Neutrophil (primary cell): ENCODE results near the gene CLEC2D.

Experiments
- H3K27ac ChIP-seq: fragments of 200-600 bp; sonication (generic); 2 replicates; pipeline ENCODE4 v1.5.1; 2016; ENCODE audit warnings: mild to moderate bottlenecking, moderate library complexity
- H3K27me3 ChIP-seq: fragments of 200-600 bp; sonication (generic); 2 replicates; pipeline ENCODE4 v1.6.0; 2016; ENCODE audit warnings: mild to moderate bottlenecking
- H3K36me3 ChIP-seq: fragments of 200-600 bp; sonication (generic); 2 replicates; pipeline ENCODE4 v1.5.1; 2017
- H3K4me1 ChIP-seq, 2 experiments: fragments of 200-600 bp in 1 of 2; sonication (generic) in 1 of 2; 1 replicate in 1 of 2; 2 replicates in 1 of 2; pipeline versions ENCODE4 v1.5.1 to v1.6.1; 2013 to 2016; ENCODE audit warnings: low read depth in 1 of 2, low read length in 1 of 2, mild to moderate bottlenecking in 1 of 2, moderate library complexity in 1 of 2; ENCODE audit not compliant: control insufficient read depth in 1 of 2, insufficient read depth in 1 of 2
- H3K4me3 ChIP-seq, 2 experiments: fragments of 200-600 bp in 1 of 2; sonication (generic) in 1 of 2; 1 replicate in 1 of 2; 2 replicates in 1 of 2; pipeline ENCODE4 v1.5.1; 2013 to 2016; ENCODE audit warnings: low read depth in 1 of 2, low read length in 1 of 2, mild to moderate bottlenecking in 1 of 2, moderate library complexity in 1 of 2
- H3K9me3 ChIP-seq: fragments of 200-600 bp; sonication (generic); 2 replicates; pipeline ENCODE4 v1.5.1; 2016
- CTCF ChIP-seq: fragments of 200-600 bp; sonication (generic); IDR thresholded peaks from 2 replicates; pipeline ENCODE4 v1.5.1; 2016; ENCODE audit warnings: antibody characterized with exemption

The CLEC2D gene

GRCh38 chr12:9706086-9706685 is 36.7 kb downstream of the CLEC2D start:
- no peaks in the 10 kb centered on the region for H3K4me1 ChIP-seq
- no peaks in the 10 kb centered on the region for H3K9me3 ChIP-seq
- TF ChIP-seq CTCF, result no peak
- no peaks in the 10 kb centered on the region for H3K36me3 ChIP-seq
- H3K4me3 ChIP-seq, result no peak overlapping the region
- H3K27ac ChIP-seq, result no peak overlapping the region
- peaks cover 13% of the 10 kb centered on the region for H3K27me3 ChIP-seq

GRCh38 chr12:9707356-9707755 is 37.8 kb downstream of the CLEC2D start:
- no peaks in the 10 kb centered on the region for H3K9me3 ChIP-seq
- no peak overlapping the region for H3K4me3 ChIP-seq
- no peaks in the 10 kb centered on the region for H3K4me1 ChIP-seq
- H3K27me3 ChIP-seq, result peaks cover 4% of the 10 kb centered on the region
- no peak for TF ChIP-seq CTCF
- no peak overlapping the region for H3K27ac ChIP-seq
- H3K36me3 ChIP-seq, result no peaks in the 10 kb centered on the region

GRCh38 chr12:9707864-9708808 is 38.6 kb downstream of the CLEC2D start:
- no peak overlapping the region for H3K4me3 ChIP-seq
- H3K27ac ChIP-seq, result no peak overlapping the region
- TF ChIP-seq CTCF, result peak; percentile 90
- no peaks in the 10 kb centered on the region for H3K27me3 ChIP-seq
- H3K36me3 ChIP-seq, result no peaks in the 10 kb centered on the region
- H3K9me3 ChIP-seq, result no peaks in the 10 kb centered on the region
- no peaks in the 10 kb centered on the region for H3K4me1 ChIP-seq

- Histone ChIP-seq H3K4me1 (no peaks in the 10 kb centered on the region), H3K9me3 (no peaks in the 10 kb centered on the region), H3K4me3 (no peak overlapping the region), H3K27me3 (no peaks in the 10 kb centered on the region), H3K27ac (no peak overlapping the region), H3K36me3 (no peaks in the 10 kb centered on the region)
- no peak for TF ChIP-seq CTCF
Measured at GRCh38 chr12:9708853-9709252, 39.3 kb downstream of the CLEC2D start.

GRCh38 chr12:9710584-9711375 is 41.3 kb downstream of the CLEC2D start:
- Histone ChIP-seq H3K27me3 (no peaks in the 10 kb centered on the region), H3K4me3 (no peak overlapping the region), H3K27ac (no peak overlapping the region), H3K36me3 (no peaks in the 10 kb centered on the region), H3K9me3 (no peaks in the 10 kb centered on the region), H3K4me1 (no peaks in the 10 kb centered on the region)
- no peak for TF ChIP-seq CTCF
